ENCODE measurements around the gene TMEM151A.

The TMEM151A gene

DNA sequence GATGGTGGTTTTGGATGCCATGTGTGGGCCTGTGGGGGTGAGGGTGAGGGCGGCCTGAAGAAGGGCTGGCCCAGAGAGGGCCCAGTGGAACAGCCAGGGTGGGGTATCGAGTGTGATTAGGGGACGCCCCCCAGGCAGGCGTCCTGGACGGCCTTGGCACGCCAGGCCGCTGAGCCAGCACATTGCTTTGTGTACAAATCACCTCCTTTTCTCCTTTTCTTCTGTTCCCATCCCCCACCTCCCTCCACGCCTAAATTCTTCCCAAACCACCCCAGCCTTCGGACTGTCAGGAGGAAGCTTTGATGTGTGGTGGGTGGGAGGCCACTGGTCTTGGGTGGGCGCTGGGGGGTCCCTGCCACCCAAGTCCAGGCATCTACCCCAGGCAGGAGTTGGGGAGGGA, 33.0 kb downstream of the TMEM151A start:
- no peak for DNase-seq

DNA sequence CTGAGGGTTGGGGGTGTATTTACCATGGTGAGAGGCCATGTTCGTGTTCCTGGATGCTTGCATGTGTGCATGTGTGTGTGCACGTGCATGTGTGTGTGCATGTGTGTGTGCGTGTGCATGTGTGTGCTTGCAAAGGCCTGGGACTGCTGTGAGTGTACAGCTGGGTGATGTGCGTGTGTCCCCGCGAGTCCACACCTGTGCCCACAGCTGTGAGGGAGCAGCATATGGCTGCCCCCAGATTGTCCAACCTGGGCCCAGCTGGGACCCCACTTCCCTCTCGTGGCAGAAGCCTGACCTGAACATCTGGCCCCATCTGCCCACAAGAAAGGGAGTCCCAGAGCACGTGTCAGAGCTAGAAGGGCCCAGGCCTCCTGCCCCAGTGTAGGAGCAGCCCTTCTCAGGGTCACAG, 33.6 kb downstream of the TMEM151A start:
- DNase-seq: no peak

- DNase-seq: no peak
These were observed 34.8 kb downstream of the TMEM151A start for GRCh38 chr11:66326261-66327111.

DNA sequence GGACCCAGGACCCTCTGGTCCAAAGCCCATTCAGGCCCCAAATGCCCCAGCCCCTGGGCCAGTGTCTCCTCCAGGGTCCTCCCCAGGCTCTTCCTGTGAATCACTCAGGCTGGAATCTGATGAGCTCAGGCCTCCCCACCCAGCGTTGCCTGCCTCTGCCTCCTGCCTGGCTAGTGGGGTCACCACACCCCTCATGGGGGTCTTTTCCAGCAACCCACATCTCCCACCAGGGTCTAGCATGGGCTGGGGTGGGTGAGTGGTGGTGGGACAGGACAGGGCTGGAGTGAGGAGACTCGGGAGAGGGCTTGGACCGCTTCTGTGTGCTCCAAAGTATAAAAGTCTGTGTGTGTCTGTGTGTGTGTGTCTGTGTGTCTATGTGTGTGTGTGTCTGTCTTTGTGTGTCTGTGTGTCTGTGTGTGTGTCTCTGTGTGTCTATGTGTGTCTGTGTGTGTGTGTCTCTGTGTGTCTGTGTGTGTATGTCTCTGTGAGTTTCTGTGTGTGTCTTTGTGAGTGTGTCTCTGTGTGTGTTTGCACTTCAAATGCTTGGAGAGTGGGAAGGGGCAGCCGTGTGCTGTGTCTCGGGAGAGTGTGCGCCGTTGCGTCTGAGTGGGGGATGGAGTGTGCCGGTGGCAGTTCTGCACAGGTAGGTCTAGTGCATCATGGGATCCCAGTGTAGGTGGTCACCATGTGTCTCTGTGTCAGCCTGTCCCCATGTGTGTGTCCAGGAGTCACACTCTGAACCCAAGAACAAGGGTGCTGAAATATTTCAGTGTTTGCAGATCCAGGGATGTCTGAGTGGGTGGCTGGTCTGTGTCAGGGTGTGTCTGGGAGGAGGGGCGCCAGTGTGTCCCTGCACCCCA, 35.7 kb downstream of the TMEM151A start:
- peak; percentile 14 for DNase-seq

GRCh38 chr11:66328031-66328301, 36.3 kb downstream of the TMEM151A start:
- no peak for DNase-seq

DNA sequence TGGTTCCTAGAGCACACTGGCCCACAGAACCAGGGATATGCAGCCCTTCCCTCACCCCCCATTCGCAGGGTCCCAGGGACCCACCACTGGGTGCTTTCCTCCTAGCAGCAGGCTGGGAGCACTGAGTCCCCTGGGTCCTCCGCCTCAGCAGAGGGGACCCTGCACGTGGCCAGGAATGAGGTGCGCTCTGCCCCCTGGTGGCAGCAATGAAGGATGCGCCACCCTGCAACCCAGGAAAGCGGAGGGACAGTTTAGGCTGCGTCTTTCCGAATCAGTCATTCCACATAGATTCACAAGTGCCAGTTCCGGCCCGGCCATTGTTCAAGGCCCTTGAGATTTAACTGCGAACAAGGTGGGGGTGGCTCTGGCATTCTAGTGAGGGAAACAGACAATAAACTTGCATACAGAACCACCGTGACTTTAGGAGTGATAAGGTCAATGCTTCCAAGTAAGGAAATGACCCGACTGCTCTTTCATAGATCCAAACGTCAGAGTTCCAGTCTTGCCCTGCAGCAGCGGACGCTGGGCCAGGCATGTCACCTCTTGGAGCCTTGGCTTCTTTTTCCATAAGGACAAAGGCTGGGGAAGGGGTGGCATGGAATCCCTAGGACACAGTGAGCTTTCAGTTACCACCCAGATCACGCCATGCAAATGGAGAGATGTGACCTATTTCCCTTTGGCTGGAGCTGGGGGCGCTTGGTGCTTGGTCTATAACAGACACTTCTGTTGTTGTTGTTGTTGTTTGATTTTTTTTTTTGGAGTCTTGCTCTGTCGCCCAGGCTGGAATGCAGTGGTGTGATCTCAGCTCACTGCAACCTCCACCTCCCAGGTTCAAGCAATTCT, 36.8 kb downstream of the TMEM151A start:
- peak; percentile 52 for DNase-seq

GRCh38 chr11:66329165-66329673, 37.5 kb downstream of the TMEM151A start:
- DNase-seq: no peak

DNA sequence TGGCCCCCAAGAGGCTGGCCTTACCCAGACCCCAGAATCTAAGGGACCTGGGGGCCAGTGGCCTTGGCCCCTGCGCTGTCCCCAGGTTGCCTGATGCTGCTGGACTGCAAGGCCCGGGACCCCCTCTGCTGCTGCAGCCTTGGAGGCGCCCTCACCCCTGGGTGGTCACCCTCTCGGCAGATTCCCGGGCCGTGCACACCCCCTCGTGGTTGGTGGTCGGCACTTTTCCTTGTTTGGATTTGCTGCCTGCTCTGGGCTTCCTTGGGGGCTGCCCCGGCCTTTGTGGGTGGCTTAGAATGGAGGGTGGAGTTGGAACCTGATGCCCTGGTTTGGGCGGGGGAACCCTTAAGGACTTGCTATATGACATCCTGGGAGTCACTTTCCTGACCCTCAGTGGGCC, 39.2 kb downstream of the TMEM151A start:
- no peak for DNase-seq

GRCh38 chr11:66331542-66332370, 40.1 kb downstream of the TMEM151A start:
- no peak for DNase-seq

GRCh38 chr11:66332371-66333219, 40.9 kb downstream of the TMEM151A start:
- no peak for DNase-seq

- DNase-seq: no peak
These were observed 41.7 kb downstream of the TMEM151A start for GRCh38 chr11:66333220-66333877.

- no peak for DNase-seq
These were observed 42.4 kb downstream of the TMEM151A start for GRCh38 chr11:66333896-66334604.

- DNase-seq: no peak
These were observed 43.1 kb downstream of the TMEM151A start for GRCh38 chr11:66334605-66335442.

DNA sequence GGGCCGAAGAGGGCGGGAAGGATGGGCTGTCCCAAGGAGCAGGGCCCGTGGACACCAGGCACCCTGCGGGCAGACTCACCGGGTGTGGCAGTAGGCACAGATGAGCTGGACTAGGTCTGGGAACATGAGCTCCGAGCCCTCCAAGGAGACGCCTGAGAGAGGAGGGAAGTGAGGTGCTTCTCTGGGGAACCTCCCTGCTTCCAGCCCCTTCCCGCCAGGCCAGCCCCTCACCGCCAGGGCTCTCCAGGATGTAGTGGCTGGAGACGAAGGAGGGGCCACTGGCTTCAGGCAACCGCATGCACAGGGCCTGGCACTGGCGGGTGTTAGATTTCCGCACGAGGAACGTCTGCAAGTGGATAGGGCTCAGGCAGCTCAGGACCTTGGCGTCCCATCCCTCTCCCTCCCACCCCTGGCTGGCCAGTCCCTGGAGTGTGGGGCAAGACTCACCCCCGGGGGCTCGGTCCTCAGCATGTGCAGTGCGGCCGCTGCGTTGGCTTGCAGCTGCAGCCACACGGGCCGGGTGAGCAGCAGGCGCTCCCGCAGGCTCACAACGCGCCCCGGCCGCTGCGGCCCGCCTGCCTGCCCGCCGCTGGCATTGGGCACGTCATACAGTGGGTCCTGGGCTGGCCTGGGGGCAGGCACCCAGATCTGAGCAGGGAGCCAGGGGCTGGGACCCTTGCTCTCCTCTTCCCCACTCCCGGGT, 44.0 kb downstream of the TMEM151A start:
- DNase-seq: peak; percentile 27

DNA sequence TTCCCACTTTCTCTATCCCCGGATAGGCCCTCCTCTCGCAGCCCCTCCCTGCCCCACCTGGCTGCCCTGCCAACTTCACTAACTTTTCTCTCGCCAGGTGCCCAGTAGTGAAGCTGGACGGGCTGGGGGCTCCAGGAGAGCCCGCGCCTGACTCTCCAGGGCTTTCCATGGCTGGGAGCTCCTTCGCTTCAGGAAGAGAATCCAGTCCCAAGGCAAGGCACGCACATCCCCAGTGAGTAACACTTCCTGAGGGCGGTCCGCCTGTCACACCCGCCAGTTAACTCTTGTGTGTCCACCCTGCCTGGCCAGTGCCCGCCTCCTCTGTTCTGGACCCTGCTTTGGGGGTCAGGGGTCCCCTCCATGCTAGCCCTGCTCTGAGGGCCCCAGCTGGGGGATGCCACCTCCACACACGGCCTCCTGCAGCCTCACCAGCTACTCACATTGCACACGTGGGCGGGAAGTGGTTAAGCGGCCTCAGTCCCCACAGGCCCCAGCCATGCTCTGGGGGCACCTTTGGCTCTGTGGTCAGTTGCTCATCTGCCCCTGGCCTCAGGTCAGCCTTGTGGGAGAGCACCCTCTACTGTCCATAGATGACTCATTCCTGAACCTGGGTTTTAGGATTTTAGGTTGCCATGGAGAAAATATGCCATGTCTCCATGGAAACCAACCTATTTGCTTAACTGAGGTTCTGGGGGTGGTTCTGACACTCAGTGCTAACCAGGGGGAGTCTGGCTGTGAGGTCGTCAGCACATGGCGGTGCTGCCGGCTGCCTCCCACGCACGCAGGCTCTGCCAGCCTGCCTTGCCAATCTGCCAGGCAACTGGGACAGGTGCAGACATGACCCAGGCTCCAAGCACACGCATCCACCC, 44.8 kb downstream of the TMEM151A start, which contains the start of gene RIN1:
TSS of gene RIN1 (minus strand) at position 201 of the 869 bp plus-strand sequence. CDS start at position 169, 32 bp downstream.
- DNase-seq: peak; percentile 99

DNA sequence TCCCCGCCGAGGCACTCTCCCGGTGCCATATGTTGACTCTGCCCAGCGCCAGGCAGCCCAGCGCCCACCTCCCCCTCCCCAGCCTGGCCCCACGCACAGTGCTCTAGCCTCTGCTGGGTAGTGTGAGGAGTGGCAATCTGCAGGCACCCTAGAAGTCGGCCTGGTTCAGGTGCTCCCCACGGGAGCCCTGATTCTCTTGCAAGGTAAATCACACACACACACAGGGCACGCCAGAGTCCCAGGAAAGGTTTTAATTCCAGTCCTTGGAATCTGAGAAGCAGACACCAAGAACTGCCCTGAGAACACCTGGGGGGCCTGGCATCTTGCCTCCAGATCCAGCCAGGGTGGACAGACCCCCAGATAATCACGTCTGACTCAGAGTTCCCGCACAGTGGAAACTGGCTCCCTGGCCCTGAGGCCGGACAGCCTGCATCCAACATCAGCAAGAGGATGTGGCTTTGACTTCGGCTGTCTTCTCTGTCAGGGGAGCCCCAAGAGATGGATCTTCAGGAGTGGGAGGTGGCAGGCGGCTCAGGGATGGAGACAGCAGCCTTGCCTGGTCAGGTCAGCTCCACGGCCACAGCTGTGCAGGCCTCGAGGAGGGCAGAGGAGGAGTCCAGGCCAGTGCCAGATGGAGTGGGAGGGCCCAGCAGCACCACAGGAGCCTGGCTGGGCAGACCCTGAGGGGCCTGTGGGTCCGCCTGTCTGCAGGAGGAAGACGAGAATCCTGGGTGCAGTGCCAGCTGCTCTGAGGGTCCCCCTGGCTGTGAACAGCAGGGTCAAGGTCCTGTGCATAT, 45.6 kb downstream of the TMEM151A start:
- no peak for DNase-seq

Data from kidney glomerular epithelial cell (primary cell).